ENCODE results near the gene RBM20.

RBM20 gene

DNA sequence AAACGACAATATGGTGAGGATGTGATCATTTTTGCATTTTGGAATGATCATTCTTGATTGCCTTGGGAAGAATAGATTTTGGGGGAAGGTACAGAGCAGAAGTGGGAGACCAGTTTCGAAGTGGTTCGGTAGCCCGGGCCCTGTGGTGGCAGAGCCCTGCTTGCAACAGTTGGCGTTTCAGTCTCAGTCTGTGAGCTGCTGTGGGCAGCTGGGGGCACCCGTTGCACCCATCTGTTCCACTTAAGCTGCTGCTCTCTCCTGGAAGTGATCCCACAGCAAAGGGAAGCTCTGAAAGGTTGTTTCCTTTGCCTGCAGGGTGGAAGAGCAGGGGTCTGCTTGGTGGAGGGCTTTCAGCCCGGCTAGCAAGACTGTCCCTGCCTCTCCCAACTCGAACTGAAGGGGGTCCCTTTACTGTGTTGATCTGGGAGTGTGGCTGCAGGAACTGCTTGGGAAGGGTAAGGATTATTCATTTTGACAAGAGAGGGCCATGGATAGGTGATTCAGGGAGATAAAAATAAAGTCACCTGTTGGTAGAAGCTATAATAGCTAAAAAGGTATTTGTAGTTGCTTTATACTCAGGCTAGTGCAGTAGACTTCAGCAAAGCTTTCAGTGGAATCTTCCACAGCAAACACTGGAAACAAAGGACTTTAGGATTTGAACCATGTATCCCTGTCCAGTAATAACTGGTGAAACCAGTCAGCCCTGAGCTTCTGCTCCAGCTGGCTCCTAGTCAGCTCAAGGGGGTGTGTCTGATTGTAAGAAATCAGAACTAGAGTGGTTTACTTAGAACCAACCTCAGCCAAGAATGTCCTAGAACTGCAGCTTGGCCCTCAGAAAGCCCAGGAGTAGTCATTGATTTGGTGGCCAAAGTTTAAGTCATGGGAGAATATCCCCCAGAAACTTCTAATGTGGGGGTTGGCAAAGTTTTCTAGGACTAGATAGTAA, 174.4 kb downstream of the RBM20 start:
- no peak for DNase-seq

DNA sequence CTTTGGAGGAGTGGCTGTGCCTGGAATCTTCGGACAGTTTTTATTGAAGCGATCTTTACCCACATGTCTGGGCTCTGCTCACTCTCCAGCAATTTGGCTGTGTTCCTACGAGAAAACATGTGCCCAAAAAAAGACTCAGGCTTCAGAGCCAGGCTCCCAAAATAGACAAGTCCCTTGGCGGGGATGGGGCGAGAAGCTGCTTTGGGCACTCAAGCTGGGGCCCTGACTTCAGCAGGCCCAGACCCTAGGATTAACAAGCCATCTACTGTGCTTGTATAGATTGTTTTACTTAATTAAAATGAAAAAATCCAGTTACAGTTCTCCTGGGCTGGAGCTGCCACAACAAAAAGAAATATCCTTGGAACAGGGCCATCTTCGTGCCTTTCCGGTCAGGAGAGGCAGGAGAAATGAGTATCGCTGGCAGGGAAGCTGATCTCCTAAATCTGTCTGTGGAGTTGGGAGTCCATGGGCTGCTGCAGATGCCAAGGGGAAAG, 176.2 kb downstream of the RBM20 start:
- DNase-seq = no peak

DNA sequence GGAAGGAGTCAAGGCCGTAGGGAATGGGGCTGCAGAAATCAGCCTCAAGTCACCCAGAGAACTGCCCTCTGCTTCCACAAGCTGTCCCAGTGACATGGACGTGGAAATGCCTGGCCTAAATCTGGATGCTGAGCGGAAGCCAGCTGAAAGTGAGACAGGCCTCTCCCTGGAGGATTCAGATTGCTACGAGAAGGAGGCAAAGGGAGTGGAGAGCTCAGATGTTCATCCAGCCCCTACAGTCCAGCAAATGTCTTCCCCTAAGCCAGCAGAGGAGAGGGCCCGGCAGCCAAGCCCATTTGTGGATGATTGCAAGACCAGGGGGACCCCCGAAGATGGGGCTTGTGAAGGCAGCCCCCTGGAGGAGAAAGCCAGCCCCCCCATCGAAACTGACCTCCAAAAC, 177.4 kb downstream of the RBM20 start:
- DNase-seq = no peak

DNA sequence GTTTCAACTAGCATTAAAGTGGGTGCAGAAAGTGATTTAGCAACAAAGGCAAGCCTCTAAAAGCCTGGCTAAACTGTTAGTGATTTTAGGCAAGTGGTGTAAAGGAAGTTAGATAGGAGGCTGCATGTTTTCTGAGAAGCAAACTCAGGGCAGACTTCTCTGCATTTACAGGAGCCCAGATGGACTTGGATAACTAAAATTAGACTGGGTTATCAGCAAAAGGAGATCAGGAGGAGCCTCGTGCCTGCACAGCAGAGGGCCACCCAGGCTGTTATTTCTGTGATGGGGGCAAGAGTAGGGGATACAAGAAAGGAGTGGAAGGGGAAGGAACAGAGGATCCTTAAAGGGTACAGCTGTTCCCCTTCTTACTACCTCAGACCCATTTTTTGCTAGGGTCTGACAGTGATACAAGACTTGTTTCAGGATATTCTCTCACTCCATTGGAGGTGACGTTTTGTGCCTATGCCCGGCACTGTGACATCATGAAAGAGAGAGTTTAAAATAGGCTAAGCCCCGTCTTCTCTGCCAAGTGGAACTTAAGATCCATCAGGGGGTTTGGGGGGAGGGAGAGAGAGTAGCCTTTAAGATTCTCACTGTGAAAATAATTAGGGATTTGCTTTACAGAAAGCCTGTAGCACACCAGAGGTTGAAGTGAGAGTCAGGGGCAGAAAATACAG, 178.0 kb downstream of the RBM20 start:
- no peak for DNase-seq

DNA sequence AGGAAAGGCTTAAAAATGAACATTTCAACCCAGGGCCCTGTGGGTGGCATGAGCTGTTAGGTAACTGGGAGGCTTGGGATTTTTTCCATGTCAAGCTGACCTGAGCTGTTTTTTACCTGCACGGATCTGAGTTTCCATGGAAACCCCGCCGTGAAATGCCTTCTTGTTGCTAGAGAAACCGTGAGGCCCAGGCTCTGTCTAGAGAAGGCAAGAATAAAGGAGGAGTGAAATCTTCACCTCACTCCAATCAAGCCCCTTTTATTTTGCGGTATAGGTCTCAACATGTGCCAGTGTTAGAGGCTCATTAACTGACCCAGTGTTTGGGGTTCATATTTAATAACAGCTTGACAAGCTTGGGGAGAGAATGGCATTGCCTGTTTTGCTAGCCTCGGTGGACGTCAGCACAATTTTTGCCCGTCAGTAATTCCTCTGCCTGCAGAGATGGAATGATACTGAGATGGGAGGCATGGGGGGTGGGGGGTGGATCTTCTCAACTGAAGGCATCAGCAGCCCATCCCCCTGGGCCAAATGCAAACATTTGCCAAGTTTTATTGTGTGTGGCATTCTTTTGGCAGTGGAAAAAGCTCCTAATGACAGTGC, 178.7 kb downstream of the RBM20 start:
- no peak for DNase-seq

DNA sequence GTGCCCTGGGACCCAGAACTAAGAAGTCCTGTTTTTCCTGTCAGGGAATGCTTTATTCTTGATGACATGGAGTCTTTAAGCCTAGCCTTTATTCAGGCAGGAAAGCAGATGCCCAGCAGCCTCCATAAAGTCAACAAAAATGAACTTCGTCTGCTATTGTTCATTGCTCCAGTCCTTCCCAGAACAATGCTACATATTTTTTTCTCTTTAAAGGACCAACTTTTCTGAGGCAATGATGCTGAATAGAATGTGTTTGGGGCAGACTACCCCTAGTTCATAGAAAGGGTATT, 180.0 kb downstream of the RBM20 start:
- DNase-seq = no peak

DNA sequence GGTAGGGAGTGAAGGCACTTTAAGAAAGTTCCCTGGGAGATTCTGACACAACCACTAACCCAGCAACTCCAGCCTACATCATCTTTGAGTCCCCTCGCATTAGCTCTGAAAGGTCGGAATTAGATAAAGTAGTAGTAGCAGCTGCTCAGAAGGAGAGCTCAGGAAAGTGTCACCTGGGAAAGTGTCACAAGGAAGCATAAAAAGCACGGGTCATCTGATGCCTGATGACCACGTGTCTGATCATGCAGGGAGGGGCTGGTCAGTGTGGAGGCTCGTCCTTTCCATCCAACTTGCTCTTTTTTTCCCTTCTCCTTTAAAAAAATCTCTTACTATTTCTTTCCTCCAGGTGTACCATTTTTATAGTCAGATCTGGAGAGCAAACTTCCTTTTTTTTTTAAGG, 180.5 kb downstream of the RBM20 start:
- DNase-seq = no peak

DNA sequence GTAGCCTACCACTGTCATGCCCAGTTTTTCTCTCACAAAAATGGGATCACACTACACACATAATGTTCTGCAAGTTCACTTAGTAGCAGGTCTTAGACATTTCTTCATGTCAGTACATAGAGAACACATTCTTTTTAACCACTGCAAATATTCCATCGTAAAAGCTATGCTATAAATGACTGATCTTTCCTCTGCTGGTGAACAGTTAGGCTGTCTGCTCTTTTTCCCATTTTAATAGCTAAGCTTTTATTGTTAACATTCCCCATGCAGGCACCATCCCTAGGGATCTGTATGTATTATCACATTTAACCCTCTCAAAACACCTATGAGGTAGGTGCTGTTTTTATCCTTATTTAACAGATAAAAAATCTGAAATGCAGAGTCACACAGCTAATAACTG, 181.4 kb downstream of the RBM20 start:
- DNase-seq = no peak

DNA sequence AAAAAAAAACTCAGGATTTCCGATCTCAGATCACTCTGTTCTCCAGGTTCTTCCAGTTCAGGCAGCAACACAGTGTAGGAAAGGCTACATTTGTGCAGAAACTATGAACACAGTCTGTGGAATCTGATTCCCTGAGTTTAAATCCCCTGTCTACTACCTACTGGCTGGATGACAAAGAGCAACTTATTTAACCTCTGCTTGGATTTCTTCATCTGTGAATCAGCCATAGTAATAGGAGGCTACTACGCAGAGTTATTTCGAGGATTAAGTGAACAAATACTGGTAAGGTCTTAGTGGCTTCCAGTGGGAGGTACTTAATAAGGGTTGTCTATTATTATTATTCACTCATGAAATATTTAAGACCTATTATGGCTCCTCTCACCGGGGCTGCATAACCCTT, 183.3 kb downstream of the RBM20 start:
- no peak for DNase-seq

DNA sequence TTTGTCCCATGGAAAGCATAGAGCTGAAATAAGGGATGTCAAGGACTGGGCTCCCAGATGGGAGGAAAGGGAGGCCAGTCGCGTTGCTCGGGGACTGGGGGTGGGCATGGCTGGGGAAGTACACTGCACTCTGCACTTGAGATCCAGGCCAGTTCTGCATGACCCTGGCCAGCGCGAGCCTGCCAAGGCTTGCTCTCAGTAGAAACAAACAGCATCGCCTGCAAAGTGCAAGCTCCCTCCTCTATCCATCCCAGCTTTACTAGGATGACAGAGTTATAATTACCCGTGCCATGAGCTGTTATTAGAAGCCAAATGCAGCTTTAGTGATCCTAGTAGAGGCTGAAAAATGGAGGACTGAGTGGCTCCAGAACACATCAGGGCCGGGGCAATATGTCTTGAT, 183.7 kb downstream of the RBM20 start:
- DNase-seq = no peak

DNA sequence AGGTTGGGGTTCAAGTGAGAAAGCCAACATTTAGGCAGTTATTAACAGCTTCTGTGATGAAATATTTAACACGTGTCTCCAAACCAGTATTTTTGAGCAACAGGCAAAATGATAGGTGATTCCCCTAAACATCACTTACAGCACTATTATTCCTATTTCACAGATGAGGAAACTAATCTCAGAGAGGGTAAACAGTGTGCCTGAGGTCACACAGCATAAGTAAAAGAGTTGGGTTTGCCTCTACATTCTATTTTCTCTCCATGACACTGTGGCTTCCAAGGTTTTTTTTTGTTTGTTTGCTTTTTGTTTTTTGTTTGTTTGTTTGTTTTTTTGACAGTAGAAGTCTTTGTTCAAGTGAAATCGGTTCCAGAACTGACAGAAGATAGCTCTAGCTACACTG, 184.4 kb downstream of the RBM20 start:
- DNase-seq = no peak

DNA sequence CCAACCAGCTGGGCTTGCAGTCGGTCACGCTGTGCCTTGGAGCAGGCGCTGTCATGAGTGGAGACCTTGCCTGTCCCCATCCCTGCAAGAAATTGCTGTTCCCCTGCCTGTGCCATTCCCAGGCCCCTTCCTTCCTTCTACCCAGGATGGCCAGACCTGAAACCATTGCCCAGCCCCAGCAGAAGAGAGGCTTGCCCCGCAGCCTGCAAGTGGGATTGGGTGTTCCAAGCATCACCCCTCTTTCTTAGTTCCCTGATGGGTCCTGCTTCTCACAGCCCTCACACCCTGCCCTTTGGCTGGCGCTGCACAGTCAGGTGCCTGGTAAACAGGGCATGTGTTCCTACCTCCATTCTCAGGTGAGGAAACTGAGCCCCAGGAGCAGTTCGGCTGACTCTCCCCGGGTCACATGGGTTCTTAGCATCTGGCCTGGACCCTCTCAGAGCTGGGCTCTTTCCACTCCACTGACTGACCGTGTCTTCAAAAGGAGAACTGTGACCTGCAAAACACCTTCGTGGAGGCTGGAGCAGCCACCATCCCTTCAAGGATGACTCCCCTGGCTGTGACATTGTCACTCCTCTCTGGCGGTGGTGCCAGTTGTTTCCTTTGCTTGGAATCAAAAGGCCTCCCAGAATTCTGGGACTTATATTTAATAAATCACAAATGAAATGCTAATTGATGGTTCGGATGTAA, 185.7 kb downstream of the RBM20 start:
- DNase-seq = no peak

DNA sequence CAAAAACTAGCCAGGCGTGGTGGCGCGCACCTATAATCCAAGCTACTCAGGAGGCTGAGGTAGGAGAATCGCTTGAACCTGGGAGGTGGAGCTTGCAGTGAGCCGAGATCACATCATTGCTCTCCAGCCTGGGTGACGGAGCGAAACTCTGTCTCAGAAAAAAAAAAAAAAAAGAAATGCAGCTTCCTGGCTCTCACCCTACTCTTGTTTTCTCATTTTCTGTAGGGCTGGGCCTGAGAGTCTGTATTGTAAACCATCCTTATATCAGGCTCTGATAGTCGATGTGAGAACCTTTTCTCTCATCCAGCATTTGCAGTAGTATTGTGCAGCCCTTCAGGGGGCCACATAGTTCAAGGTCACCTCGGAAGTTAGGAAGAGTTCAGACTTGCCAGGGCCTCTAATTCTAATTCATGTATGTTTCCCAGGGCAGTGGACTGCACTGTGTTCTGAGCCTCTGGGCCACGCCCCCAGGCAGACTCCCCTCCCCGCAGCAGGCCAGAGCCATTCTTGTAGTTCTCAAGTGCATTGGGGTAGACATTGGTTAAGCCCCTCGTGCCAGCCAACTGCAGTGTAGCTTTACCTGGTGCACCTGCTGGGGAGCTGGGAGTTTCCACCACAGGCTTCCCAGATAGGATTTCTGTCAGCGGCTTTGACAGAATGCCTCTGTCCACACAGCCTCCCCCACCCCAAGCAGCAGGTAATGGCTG, 189.3 kb downstream of the RBM20 start:
- no peak for DNase-seq

DNA sequence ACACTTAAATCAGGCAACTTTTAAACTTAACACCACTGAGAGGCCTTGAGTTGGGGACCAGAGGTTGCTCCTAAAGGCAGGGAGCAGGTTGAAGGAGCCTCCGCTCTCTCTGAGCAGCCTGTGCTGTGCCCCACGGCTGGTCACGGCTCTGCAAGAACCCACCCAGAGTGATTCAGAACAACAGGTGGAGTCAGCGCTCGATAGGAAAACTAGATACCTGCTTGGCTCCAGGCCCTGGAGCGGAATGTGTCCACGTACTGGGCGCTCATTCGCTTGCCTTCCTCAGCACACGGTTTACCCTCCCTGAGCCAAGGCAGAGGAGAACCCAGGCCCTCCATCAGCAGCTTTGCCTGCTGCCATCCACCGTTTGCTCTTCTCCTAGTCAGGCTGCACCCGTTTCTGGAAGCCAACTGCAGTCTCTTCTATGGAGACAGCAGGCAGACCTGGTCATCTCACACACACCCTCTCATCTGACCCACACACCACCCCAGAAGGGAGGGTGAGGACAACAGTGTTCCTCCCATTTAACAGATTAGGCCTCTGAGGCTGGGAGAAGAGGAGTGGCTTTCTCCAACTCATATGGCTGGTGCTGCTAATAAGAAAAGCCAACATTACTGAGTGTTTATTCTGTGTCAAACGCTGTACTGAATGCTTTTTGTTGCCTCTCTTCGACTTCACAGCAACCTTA, 189.9 kb downstream of the RBM20 start:
- no peak for DNase-seq

DNA sequence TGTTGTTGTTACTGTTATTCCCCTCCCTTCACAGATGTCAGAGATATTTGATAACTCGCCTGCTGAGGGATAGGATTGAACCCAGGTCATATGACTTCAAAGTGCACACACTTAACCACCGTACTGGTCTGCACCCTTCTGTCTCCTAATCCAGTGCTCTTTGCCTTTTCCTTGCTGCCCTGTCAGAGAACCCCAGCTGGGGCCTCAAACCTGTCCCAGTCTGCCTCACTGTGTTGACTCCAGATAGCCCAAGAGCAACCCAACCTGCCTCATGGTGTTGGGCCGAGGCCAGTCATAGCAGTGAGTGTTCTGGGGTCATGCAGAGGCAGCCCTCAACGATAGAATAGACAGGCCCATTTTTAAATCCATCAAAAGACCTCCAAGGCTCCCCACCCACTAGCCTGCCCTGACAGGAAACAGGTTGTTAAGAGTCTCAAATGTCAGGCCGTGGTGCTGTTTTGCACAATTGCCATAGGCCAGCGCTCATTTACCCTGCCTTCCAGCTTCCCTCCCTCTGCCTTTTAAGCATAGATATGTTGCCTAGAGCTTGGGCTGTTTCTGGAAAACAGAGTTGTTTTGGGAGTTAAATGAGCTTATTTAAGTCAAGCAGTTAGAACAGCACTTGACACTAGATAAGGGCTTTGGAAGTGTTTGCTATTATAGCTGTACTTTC, 190.6 kb downstream of the RBM20 start:
- peak; percentile 9 for DNase-seq

DNA sequence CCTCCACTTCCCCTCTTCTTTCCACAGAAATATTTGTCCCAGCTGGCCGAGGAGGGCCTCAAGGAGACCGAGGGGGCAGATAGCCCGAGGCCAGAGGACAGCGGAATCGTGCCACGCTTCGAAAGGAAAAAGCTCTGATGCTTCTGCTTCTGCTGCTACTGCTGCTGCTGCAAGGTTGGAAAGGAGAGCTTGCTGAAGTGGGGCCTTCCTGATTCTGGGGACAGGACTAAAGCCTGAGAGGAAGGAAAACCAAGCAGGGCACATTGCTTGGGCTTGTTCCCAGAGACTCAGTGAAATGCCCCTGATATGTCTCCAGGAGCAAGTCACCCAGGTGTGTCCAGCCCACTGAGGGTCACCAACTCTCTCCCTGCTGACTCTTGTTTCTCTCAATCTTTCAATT, 191.7 kb downstream of the RBM20 start:
- DNase-seq = no peak

DNA sequence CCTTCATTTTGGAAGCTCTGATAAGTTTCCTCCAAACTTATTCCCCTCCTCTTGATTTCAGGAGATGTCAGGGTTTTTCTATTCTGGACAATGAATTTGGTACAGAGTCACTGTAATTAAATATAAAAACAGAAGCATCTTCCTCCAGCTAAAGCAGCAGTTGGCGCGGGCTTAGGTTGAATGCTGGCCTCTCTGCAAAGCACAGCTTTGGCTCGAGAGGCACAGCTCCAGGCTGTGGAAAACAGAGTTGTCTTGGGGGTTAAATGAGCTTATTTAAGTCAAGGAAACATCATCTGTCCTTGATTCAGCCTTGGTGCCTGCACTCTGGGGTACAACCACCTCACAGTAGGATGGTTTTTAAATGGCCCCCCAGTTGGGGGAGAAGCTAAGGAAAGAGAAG, 192.6 kb downstream of the RBM20 start:
- DNase-seq = no peak

DNA sequence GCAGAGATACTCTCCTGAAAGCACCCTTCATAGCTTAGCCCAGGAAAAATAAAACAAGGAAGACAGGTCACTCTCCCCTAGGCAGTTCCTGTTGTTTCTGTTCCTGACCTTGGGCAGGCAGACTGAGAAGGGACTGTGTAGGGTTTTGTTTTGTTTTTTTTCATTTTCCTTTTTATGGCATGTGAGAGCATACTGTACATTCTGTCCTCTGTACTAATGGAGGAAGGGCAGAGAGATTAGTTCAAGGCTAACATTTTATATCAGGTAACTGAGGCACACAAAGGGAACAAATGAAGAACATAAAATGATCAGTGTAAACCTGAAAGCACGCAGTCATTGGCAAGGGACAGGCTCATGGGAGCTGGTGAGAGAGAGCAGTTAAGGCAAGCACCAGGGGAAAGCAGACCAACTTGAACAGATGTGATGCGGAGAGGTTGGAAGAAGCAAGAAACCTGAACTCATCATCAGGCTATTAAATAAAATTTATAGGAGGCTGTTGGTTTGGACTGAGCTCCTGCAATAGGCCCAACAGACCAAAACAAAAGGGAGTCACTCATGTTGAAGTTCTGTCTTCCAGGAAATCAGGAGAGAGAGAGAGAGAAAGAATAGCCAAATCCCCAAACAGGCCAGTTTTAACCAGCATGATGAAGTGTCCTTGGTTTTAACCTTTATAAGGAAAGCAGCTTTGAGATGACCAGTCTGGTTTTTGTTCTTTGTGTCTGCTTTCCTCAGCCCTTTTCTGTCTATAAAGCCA, 193.5 kb downstream of the RBM20 start:
- DNase-seq = no peak

DNA sequence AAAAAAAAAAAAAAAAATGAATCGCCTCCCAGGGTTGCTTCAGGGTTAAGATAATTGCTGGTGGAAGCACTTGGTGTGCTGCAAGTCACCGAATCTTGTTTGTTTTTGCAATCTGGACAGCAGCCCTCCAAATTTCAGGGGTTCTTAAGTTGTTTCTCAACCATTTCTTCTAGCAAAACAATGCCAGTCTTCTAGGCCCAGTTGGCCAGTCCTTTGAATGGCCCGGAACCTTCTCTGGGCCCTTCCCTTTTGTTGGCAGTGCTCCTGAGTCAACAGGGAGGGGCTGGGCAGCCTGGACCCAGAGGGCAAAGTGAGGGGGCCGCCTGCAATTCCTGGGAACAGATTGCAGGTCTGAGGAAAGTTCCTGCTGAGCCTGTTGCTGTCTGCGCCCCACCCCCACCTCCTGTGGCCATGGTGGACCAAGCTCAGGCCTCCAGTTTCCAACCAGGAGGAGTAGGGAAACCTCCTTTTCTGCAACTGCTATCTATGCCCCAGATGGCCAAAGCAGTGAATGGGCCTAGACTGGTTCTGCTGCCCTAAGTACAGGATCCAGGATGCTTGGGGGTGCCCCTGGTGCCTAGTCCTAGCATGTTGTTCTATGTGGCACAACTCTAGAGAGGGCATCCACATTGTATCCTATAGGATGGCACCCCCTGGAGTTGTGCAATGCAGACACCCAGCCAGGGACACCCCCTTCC, 196.2 kb downstream of the RBM20 start:
- DNase-seq = no peak

DNA sequence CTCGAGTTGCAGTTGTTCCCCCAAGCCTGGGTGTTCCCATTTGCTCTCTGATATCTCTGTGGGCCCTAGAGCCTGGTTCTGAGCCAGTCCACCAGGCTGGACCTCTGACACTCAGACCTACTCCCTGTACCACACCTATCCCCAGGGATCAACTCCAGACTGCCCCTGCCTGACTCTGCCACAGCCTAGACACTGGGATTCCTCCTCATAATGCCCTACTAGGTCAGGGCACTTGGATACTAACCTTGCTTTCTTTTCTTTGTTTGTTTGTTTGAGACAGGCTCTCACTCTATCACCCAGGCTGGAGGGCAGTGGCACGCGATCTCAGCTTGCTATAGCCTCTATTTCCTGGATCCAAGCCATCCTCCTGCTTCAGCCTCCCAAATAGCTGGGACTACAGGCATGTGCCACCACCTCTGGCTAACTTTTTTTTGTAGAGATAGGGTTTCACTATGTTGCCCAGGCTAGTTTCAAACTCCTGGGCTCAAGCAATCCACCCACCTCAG, 196.8 kb downstream of the RBM20 start:
- no peak for DNase-seq

Data from GF-D8 (cell line).